ENCODE results near the gene OR2A14.

DNA sequence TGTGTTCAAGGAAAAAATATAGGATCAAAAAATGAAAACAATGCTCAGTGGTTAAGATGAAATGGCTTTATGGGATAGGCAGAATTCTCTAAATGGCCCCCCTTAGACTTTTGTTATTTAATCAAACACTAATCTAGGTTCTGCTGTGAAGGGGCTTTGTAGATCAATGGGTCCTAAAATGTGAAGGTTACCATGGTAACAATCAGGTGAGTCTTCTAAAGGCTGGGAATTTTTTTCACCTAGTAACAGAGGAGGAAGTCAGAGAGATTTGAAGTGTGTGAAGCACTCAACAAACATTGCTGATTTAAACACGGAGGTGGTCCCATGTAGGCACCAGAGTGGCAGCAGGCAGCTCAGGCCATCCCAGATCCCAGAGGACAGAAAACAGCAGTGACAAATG lies 11.1 kb downstream of the OR2A14 start:
- TF ChIP-seq, protein P1, sequence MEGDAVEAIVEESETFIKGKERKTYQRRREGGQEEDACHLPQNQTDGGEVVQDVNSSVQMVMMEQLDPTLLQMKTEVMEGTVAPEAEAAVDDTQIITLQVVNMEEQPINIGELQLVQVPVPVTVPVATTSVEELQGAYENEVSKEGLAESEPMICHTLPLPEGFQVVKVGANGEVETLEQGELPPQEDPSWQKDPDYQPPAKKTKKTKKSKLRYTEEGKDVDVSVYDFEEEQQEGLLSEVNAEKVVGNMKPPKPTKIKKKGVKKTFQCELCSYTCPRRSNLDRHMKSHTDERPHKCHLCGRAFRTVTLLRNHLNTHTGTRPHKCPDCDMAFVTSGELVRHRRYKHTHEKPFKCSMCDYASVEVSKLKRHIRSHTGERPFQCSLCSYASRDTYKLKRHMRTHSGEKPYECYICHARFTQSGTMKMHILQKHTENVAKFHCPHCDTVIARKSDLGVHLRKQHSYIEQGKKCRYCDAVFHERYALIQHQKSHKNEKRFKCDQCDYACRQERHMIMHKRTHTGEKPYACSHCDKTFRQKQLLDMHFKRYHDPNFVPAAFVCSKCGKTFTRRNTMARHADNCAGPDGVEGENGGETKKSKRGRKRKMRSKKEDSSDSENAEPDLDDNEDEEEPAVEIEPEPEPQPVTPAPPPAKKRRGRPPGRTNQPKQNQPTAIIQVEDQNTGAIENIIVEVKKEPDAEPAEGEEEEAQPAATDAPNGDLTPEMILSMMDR (IDR thresholded peaks at IDR 0.05 in 4 of 5, conservative IDR thresholded peaks at IDR 0.05 in 1 of 5), result no peak
- no peak for TF ChIP-seq POLR2A (IDR thresholded peaks at IDR 0.05)
